Transverse colon (tissue), 4 donors: ENCODE measurements around the gene CPEB3.

Experiments
- CTCF ChIP-seq, 5 experiments: fragments of 200-600 bp in 3 of 5; fragments of 450-650 bp in 2 of 5; sonication (generic) in 3 of 5; IDR thresholded peaks; 1 replicate in 2 of 5; 2 replicates in 3 of 5; pipeline ENCODE4 v1.5.1; 2016 to 2017; ENCODE audit warnings: antibody characterized with exemption in 5 of 5, inconsistent platforms in 3 of 5, mild to moderate bottlenecking in 2 of 5, moderate library complexity in 1 of 5
- EP300 ChIP-seq: sonication (generic); formaldehyde crosslinking; IDR thresholded peaks from one replicate; pipeline ENCODE4 v1.6.1; 2017; ENCODE audit warnings: antibody characterized with exemption, low read depth
- POLR2A ChIP-seq: fragments of 450-650 bp; IDR thresholded peaks from one replicate; pipeline ENCODE4 v1.6.1; 2016; ENCODE audit warnings: antibody characterized with exemption, mild to moderate bottlenecking, moderate library complexity
- POLR2AphosphoS5 ChIP-seq, 3 donors: sonication (generic); formaldehyde crosslinking; IDR thresholded peaks; one replicate each; pipeline ENCODE4 v1.6.1; 2016; ENCODE audit warnings: antibody characterized with exemption in 3 of 3

DNA sequence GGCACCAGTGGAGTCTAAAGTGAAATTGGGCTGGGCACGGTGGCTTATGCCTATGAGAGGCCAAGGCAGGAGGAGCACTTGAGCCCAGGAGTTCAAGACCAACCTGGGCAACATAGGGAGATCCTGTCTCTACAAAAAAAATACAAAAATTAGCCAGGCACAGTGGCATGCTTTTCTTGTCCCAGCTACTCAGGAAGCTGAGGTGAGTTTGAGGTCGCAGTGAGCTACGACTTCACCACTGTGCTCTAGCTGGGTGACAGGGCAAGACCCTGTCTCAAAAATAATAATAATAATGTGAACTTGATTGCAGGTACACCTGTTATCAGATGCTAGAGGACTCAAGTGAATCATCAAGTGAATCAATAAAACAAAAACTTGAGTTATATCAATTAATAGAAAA is 259.3 kb downstream of the CPEB3 start:
- no peak for TF ChIP-seq CTCF (IDR thresholded peaks at IDR 0.05)
- no peak for TF ChIP-seq POLR2AphosphoS5 (IDR thresholded peaks at IDR 0.05)
- TF ChIP-seq POLR2A = no peak
- no peak for TF ChIP-seq EP300
